ENCODE data around the gene TBATA. TPM values are rescaled to one million over a fixed set of nuclear protein-coding genes. Genes with fewer than 3 reads are reported as not detected.

TBATA gene
- total RNA-seq, 1 experiment from 2014 or later, result not detected

GRCh38 chr10:70809726-70810125, 24.5 kb upstream of the TBATA start:
- TF ChIP-seq EZH2 (IDR thresholded peaks at IDR 0.05; ENCODE audit: borderline replicate concordance, low read depth, low read length, poor library complexity, severe bottlenecking) (no peak), CTCF (conservative IDR thresholded peaks at IDR 0.05; ENCODE audit: low read depth, low read length) (no peak)
- Histone ChIP-seq H3K9me3 (ENCODE audit: low read depth, low read length, poor library complexity, severe bottlenecking) (no peaks in the 10 kb centered on the region), H3K4me1 (ENCODE audit: insufficient read depth, low read length, poor library complexity, severe bottlenecking) (no peaks in the 10 kb centered on the region), H3K27me3 (replicated peaks; ENCODE audit: insufficient read depth, low read depth, low read length, poor library complexity) (no peaks in the 10 kb centered on the region), H3K36me3 (ENCODE audit: insufficient read depth, low read length, poor library complexity, severe bottlenecking) (no peaks in the 10 kb centered on the region), H3K4me3 (ENCODE audit: low read depth, low read length, poor library complexity, severe bottlenecking) (no peak overlapping the region), H3K27ac (ENCODE audit: low read depth, low read length, poor library complexity, severe bottlenecking) (no peak overlapping the region)
- intact Hi-C loops (cut with micrococcal nuclease; ENCODE audit: unreplicated experiment), result no loop called here
- CTCF ChIA-PET, result no interaction called here
- no TSS peak for BruUV-seq (replicated peaks)
- POLR2A ChIA-PET (ENCODE audit: low non-redundant PET), result no interaction called here
- DNase-seq (ENCODE audit: low spot score), result no peak

GRCh38 chr10:70809011-70809611, 23.9 kb upstream of the TBATA start:
- intact Hi-C loops (cut with micrococcal nuclease; ENCODE audit: unreplicated experiment), result no loop called here

GRCh38 chr10:70807556-70807955, 22.4 kb upstream of the TBATA start:
- Histone ChIP-seq H3K9me3 (ENCODE audit: low read depth, low read length, poor library complexity, severe bottlenecking) (no peaks in the 10 kb centered on the region), H3K4me3 (ENCODE audit: low read depth, low read length, poor library complexity, severe bottlenecking) (no peak overlapping the region), H3K27ac (ENCODE audit: low read depth, low read length, poor library complexity, severe bottlenecking) (no peak overlapping the region), H3K27me3 (replicated peaks; ENCODE audit: insufficient read depth, low read depth, low read length, poor library complexity) (no peaks in the 10 kb centered on the region), H3K4me1 (ENCODE audit: insufficient read depth, low read length, poor library complexity, severe bottlenecking) (no peaks in the 10 kb centered on the region), H3K36me3 (ENCODE audit: insufficient read depth, low read length, poor library complexity, severe bottlenecking) (no peaks in the 10 kb centered on the region)
- DNase-seq (ENCODE audit: low spot score), result no peak
- intact Hi-C loops (cut with micrococcal nuclease; ENCODE audit: unreplicated experiment), result no loop called here
- CTCF ChIA-PET, result no interaction called here
- BruUV-seq (replicated peaks), result no TSS peak
- TF ChIP-seq EZH2 (IDR thresholded peaks at IDR 0.05; ENCODE audit: borderline replicate concordance, low read depth, low read length, poor library complexity, severe bottlenecking) (no peak), CTCF (conservative IDR thresholded peaks at IDR 0.05; ENCODE audit: low read depth, low read length) (no peak)
- POLR2A ChIA-PET (ENCODE audit: low non-redundant PET), result no interaction called here

More at GRCh38 chr10:70809011-70809611, 23.9 kb upstream of the TBATA start:
- no peak for DNase-seq (ENCODE audit: low spot score)
- Histone ChIP-seq H3K27ac (ENCODE audit: low read depth, low read length, poor library complexity, severe bottlenecking) (no peak overlapping the region), H3K4me1 (ENCODE audit: insufficient read depth, low read length, poor library complexity, severe bottlenecking) (no peaks in the 10 kb centered on the region), H3K9me3 (ENCODE audit: low read depth, low read length, poor library complexity, severe bottlenecking) (no peaks in the 10 kb centered on the region), H3K36me3 (ENCODE audit: insufficient read depth, low read length, poor library complexity, severe bottlenecking) (no peaks in the 10 kb centered on the region), H3K27me3 (replicated peaks; ENCODE audit: insufficient read depth, low read depth, low read length, poor library complexity) (no peaks in the 10 kb centered on the region), H3K4me3 (ENCODE audit: low read depth, low read length, poor library complexity, severe bottlenecking) (no peak overlapping the region)
- ChIA-PET POLR2A (ENCODE audit: low non-redundant PET) (no interaction called here), CTCF (no interaction called here)
- TF ChIP-seq EZH2 (IDR thresholded peaks at IDR 0.05; ENCODE audit: borderline replicate concordance, low read depth, low read length, poor library complexity, severe bottlenecking) (no peak), CTCF (conservative IDR thresholded peaks at IDR 0.05; ENCODE audit: low read depth, low read length) (no peak)
- no TSS peak for BruUV-seq (replicated peaks)
